ENCODE measurements around the gene LCMT1.
"Not testable (repeated sequence)": the region's sequence is repeated elsewhere in the genome, so short reads cannot be mapped to it uniquely, and the experiment has no call there.

Gene LCMT1

DNA sequence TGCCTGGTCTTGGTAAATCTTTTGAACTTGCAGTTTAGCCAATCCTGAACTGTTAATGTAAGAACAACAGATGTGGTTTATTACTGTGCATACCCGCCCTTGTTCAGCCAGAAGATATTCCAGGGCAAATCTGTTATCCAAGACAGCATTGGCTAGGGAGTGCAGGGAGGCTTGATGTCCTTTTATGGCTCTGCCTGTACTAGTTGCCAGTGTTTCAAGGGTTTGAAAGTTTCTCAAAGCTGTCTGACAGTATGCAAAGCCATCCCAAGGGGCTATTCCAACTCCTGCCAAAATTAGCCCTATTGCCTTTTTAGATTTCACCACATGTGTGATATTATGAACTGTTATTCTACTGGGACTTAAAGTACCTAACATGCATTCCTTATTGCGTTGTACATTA lies 30.1 kb downstream of the LCMT1 start:
- DNase-seq (ENCODE audit: low read depth in 2 of 2), result no peak

DNA sequence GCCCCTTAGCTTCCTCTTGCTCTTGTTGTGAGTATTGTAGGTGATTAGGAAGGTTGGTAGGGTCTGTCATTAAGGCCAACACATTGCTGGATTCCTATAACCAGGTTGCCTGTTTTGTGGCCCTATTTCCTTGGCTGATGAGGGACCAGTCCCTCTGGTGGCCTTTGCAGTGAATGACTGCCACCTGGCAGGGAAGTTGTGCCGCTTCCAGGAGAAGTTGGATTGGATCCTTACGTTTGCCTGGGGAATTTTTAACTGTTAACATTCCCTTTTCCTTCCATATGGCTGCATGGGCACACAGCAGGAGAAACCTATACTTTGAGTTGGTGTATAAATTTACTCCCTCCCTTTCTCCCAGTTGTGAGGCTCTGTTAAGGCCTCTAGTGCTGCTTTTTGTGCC lies 32.4 kb downstream of the LCMT1 start:
- DNase-seq (ENCODE audit: low read depth in 2 of 2), result no peak

DNA sequence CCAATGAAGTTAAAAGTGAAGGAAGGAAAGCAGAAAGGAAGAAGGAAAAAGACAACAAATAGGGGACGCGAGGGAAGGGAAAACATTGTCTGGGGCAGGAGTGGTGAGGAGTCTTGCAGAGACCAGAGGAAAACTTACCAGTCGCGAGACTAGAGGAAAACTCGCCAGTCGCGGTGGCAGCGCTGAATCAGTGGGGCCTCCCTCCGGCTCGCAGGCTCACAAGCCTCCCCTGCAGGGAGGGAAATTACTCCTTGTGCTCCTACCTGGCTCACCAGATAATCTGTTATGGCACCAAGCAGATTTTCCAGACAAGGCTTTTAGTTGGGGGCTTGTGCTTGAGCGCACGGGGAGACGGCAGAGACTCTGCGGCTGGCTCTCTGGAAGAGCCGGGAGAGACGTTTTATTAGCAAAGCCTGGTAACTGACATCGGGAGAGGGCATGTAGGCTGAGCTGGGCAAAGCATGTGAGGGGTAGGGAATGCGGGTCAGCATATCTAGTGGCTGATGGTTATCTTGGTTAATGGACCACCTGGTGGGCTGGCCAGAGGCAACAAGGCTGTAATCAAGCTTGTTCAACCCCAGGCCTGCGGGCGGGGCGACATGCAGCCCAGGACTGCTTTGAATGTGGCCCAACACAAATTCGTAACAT lies 37.1 kb downstream of the LCMT1 start:
- no peak for DNase-seq (ENCODE audit: low read depth in 2 of 2)

DNA sequence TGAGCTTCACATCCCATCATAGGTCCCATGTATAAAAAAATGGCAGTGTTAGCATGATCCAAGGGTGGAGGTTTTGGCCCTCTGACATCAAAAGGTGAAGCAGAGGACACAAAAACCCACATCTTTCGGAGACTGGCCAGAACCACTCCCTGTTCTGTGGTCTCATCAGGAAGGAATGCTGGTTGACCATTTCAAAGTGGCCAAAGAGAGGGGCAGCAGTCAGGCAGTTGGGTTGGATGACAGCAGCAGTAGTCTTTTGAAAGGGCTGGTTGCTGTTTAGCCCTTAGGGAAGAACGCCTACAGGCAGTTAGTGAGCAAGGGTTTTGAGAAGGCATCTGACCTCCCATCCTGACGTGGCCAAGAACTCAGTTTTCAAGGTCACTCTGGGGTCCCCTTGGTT lies 40.5 kb downstream of the LCMT1 start:
- DNase-seq (ENCODE audit: low read depth in 2 of 2), result no peak

- no peak for DNase-seq (ENCODE audit: low read depth in 2 of 2)
Observed at GRCh38 chr16:25155553-25156460, 44.3 kb downstream of the LCMT1 start.

DNA sequence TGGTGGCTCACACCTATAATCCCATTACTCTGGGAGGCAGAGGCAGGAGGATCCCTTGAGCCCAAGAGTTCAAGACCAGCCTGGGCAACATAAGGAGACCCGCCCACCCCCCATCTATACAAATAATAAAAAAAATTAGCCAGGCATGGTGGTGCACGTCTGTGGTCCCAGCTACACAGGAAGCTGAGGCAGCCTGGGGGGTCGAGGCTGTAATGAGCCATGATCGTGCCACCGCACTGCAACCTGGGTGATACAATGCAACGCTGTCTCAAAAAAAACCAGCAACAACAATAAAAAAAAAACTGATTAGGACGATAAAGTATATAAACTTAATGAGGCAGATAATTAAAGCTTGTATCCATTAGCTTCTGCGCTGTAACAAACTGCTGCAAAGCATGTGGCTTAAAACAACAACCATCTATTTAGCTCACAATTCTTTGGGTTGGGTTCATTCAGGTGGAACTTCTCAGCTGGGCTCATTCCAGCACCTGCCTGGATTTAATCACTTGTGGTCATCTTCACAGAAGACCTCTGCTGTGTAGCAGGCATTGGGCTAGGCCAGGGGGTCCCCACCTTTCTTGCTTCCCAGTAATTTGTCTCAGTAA lies 45.8 kb downstream of the LCMT1 start:
- no peak for DNase-seq (ENCODE audit: low read depth in 2 of 2)

GRCh38 chr16:25158401-25158800 lies 46.9 kb downstream of the LCMT1 start:
- DNase-seq (ENCODE audit: low read depth in 2 of 2), result no peak

DNA sequence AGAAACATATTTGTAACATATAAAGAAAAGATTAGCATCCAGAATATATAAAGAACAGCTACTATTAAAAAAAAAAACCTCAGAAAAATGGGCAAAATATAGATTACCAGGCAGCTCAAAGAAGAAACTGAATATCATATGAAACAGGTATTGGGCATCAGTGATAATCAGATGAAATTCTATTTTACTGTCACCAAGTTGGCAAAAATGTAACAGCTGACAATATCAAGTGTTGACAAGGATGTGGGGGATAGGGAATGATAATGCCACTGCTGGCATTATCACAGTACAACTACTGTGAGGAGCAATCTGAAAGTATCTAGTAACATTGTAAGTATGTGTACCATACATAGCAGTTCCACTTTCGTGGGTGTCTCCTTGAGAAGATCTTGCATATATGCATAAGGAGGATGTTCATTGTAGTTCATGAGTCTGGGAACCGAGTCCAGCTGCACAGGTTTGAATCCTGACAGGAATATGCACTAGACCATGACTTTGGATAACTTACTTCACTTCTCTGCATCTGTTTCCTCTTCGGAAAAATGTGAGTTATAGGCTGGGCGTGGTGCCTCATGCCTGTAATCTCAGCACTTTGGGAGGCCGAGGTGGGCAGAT lies 50.3 kb downstream of the LCMT1 start:
- no peak for DNase-seq (ENCODE audit: low read depth in 2 of 2)

DNA sequence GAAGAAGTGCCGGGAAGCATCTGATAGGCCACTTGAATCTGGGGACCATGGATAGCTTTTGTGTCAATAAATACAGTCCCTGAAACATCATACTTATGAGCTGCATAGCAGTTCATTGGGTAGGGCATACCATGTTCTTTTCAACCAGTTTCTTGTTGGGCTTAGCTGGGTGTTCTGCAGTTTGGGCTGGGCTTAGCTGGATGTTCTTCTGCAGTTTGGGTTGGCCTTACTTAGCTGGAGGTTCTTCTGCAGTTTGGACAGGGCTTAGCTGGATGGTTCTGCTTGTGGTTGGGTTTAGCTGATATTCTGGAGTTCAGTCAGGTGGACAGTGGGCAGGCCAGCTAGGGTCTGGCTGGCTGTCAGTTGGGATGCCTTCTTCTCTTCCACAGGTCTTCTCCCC lies 52.1 kb downstream of the LCMT1 start:
- DNase-seq (ENCODE audit: low read depth in 2 of 2), result no peak

DNA sequence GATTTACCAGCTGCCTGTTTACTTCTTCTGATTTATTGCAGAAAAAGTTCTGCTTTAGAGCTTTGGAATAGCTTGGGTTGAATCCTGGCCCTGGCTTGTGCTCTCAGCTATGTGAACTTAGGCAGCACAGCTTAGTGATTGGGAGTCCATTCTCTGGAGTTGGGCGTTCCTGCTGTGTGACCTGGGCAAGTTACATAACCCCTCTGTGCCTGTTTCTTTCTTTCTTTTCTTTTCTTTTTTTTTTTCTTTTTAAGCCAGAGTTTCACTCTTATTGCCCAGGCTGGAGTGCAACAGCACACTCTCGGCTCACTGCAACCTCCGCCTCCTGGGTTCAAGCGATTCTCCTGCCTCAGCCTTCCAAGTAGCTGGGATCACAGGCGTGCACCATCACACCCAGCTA lies 53.7 kb downstream of the LCMT1 start:
- no peak for DNase-seq (ENCODE audit: low read depth in 2 of 2)

DNA sequence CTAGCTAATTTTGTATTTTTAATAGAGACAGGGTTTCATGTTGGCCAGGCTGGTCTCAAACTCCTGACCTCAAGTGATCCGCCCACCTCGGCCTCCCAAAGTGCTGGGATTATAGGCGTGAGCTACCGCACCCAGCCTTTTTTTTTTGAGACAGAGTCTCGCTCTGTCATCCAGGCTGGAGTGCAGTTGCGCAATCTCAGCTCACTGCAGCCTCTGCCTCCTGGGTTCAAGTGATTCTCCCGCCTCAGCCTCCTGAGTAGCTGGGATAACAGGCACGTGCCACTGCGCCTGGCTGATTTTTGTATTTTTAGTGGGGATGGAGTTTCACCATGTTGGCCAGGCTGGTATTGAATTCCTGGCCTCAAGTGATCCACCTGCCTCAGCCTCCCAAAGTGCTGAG lies 56.4 kb downstream of the LCMT1 start:
- DNase-seq (ENCODE audit: low read depth in 2 of 2), result not testable (repeated sequence)

DNA sequence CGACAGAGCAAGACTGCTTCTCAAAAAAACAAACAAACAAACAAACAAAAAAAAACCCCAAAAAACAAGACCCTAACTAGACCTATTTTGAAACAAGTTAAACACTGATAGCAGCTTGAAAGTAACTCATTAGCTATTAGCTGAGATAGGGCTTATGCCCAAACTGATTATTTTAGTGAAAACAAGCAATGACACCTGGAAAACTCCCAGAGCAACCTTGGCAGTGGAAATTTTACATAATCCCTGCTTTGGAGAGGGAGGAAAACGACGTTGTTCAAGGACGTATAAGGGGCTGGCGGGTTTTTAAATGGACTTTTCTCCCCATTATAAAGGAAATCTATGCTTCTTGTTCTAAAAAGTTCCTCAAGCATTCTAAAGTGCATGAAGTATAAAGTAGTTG lies 59.8 kb downstream of the LCMT1 start:
- no peak for DNase-seq (ENCODE audit: low read depth in 2 of 2)

- no peak for DNase-seq (ENCODE audit: low read depth in 2 of 2)
Observed at GRCh38 chr16:25172831-25173230, 61.3 kb downstream of the LCMT1 start.

DNA sequence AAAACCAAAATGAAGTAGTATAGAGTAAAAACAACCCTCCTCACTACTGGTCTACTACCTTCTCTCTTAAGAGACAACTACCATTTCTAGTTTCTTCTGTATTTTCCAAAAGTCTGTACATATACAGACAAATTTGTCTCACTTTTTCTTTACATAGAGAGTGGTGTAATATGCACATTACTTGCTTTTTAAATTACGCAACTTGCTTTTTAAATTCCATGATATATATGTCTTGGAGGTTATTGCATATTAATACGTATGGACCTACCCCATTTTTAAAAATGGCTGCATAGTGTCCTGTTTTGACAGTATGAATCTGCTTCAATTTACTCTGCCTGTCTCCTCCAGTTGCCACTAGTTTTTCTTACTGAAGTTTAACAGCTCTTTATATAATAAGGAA lies 62.7 kb downstream of the LCMT1 start:
- no peak for DNase-seq (ENCODE audit: low read depth in 2 of 2)

DNA sequence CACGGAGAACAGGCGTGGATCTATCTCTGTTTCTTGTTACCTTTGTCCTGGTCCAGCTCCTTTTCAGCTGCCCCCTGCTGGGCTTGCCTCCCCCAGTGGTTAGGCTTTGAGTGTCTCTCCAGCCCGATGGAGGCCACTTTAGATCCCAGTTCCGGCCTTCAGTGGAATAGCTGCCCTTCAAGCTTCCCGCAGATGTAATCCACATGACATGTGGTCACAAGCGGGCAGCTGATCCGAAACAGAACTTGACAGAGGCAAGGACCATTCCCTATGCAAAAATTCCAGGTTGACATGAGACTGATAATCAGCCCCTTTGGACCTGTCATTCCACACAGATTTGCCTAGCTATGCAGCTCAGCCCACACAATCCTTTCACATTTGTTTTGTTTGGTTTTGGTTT lies 64.6 kb downstream of the LCMT1 start:
- no peak for DNase-seq (ENCODE audit: low read depth in 2 of 2)

DNA sequence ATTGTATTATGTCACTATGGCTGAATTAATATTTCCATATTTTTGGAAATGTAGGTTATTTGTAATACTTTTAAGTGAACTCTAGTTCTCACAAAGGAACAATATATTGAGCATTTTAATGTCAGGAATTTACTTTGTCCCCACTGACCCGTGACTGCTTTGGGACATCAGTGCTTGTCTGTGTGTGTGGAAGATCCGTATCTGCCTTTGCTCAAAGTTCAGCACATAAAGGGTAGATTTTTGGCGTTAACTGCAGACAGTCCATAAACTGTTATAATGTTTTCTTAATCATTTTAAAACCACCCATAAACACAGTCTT lies 65.9 kb downstream of the LCMT1 start:
- no peak for DNase-seq (ENCODE audit: low read depth in 2 of 2)

DNA sequence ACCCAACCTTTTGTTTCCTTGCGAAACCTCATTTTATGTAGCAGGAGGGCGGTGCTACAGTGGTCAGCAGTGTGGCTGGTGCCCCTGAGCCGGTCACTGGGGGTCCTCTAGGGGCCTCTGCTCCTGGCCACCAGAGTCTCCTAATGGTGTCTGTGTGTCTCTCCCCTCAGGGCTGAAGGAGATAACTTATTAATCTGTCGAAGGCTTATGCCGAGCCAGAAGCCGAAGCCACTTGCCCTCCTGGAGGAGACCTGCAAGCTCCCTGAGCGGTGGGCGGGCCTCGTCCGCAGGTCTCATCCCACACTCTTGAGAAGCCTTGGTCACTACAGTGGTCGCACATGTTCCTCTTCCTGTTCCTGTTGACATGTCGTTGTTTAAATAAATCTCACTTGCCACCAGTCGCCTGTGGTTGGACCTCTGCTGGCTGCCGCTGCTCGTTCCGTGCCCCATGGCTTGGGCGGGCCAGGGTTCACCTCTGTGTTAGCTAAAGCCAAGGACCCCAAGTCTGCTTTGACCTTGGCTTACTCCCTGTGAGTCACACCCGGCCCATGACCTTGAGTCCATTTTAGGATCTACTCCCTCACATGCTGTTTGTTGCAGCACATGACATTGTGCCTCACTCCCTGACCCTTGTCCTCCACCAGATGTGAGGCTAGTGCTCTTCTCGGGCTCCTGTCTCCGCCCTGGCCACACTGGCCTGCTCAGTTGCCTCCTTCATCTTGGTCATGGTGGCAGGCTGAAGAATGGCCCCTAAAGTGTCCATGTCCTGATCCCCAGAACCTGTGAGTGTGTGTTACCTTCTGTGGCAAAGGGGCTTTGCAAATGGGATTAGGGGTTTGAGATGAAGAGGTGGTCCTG lies 66.5 kb downstream of the LCMT1 start:
- no peak for DNase-seq (ENCODE audit: low read depth in 2 of 2)

- not testable (repeated sequence) for DNase-seq (ENCODE audit: low read depth in 2 of 2)
Observed at GRCh38 chr16:25181236-25181635, 69.7 kb downstream of the LCMT1 start.

DNA sequence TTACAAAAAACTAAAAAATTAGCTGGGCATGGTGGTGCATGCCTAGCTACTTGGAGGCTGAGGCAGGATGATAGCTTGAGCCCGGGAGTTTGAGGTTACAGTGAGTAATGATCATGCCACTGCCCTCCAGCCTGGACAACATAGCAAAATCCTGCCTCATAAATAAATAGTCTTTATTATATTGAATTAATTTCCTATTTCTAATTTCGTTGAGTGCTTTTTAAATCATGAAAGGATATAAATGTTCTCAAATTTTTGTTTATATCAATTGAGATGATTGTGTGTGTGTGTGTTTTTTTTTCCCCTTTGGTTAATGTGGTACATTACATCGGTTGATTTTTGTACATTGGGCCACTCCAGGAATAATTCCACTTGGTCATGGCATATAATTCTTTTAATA lies 73.2 kb downstream of the LCMT1 start:
- DNase-seq (ENCODE audit: low read depth in 2 of 2), result no peak

GRCh38 chr16:25187491-25187795 lies 75.9 kb downstream of the LCMT1 start:
- DNase-seq (ENCODE audit: low read depth in 2 of 2), result no peak

GRCh38 chr16:25189305-25189704 lies 77.8 kb downstream of the LCMT1 start:
- DNase-seq (ENCODE audit: low read depth in 2 of 2), result no peak

DNA sequence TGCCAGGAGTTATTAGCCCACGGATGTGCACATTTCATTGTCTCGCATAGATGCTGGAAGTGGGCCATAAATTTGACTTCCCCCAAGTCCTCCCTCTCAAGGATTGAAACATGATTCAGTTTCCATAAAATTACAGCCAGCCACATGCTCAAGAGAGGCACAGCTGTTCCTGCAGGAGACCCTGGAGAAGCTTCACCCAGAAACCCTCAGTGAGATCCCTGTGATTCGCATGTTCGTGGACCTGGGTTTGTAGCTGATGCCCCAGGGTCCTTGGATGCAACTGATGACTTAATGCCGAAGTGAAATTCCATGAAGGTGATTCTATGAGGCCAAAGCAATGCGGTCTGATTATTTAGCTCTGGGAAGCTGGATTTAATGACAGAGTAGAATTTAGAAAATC lies 80.6 kb downstream of the LCMT1 start:
- DNase-seq (ENCODE audit: low read depth in 2 of 2), result no peak
